DMS153 treated with DMSO at 0.1 percent for 48 hours (cell line): ENCODE data around the gene CACFD1.

Source experiments
- DNase-seq: peaks from one replicate; lab custom pipeline; 2025; ENCODE audit not compliant: unreplicated experiment; lab: John Stamatoyannopoulos, UW

CACFD1 gene

DNA sequence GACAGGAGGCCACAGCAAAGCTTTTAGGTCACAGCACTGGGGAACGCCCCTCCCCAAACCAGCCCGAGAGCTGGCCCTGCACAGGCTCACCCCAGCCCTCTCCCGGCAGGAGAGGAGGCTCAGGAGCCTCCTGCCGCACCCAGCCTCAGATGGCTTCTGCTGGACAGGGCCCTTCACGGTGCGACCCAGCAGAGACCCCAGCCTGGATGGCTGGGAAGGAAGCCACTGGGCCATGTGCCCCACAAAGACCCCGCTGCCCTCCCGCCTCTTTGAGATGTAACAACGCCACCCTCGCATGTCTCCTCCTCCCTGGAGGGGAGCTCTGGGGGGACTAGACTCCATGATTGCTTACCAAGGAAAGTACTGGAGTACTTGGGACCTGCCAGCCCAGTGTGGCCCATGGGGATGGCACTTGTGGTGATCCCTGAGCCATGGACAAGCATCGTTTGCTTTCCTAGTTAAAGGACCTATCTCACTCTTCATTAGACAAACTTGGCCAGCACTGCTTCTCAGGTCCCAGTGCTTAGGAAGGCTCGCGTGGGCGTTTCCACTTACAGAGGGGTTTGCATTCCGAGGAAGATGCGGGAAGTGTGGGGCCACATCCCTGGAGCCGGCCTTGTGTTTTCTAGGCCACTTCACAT is 56.0 kb downstream of the CACFD1 start:
- DNase-seq: no peak

DNA sequence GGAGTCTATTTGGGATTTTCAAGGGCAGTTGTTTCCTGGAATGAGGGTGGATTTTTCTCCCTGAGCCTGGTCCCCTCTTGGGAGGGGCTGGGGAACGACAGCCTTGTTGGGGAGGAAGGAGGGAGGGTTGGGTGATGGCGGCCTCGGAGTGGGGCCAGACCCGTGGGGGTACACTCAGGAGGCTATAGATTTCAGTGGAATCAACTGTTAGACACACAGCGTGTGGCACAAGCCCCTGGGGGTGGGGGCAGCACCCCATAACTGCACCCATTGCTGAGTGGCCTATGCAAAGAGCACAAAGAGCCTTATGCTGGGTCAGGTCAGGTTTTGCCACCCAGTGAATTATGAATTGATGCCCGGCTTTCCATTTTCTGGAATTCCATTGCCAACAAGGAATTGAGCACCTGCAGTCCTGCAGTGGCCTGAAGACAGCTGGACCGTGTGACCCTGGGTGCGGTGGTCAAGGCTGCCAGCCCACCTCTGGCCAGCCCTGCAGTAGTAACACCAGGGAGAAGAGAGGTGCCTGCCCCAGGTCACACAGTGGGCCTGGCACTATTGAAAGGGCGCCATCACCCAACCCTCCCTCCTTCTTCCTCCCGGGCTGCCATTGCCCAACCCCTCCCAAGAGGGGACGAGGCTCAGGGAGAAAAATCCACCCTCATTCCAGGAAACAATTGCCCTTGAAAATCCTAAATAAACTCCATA is 56.6 kb downstream of the CACFD1 start:
- no peak for DNase-seq

DNA sequence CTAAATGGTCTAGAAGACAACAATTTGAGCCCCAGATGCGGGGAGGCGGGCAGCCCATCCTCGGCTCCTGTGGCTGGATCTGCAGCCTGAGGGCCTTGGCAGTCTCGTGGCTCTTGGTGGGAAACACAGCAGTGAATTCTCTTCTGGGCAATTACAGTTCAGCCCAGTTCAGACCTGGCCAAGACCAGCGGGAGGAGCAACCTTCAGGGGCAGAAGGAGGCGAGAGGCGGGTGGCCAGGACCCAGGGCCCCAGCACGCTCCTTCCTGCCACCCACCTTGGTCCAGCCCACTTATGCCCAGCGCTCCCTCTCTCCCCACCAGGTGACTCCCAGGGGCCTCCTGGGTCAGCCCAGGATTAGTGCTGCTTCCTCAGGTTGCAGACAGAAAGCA is 57.2 kb downstream of the CACFD1 start:
- DNase-seq: no peak

DNA sequence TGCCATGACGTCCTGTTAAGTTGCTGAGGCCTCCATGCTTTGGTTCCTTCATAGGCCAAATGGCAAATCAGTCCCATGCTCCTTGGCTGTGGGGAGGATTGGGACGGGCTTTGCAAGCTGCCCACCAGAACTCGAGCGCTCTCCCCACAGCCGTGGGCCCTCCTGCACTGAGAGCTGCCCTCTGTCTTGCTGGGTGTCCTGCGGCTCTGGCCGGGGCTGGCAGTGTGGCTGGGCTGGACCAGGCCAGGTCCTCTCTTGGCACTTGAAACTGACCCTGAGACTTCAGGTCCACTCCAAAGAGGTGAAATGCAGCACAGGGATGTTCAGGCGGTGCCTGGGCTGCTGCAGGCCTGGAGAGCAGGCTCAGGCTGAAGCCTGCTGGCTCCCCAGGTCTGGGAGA is 57.9 kb downstream of the CACFD1 start:
- no peak for DNase-seq

DNA sequence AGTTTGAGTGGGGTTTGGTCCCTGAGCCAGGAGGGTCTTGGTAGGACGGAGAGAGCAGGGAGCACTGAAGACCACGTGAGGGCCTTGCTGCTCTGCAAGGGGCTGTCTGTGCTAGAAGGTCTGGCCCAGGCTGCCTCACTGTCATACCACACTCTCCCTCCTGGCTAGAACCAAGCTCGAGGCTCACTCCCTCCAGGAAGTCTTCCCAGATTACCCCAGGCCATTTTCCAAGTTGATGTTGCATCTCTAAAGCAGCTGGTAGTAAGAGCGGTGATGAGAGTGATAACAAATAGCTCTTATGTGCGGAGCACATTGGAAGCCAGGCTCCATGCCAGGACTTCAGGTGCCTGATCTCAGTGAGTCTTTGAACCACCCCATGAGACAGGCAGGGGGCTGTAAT is 58.4 kb downstream of the CACFD1 start:
- no peak for DNase-seq

DNA sequence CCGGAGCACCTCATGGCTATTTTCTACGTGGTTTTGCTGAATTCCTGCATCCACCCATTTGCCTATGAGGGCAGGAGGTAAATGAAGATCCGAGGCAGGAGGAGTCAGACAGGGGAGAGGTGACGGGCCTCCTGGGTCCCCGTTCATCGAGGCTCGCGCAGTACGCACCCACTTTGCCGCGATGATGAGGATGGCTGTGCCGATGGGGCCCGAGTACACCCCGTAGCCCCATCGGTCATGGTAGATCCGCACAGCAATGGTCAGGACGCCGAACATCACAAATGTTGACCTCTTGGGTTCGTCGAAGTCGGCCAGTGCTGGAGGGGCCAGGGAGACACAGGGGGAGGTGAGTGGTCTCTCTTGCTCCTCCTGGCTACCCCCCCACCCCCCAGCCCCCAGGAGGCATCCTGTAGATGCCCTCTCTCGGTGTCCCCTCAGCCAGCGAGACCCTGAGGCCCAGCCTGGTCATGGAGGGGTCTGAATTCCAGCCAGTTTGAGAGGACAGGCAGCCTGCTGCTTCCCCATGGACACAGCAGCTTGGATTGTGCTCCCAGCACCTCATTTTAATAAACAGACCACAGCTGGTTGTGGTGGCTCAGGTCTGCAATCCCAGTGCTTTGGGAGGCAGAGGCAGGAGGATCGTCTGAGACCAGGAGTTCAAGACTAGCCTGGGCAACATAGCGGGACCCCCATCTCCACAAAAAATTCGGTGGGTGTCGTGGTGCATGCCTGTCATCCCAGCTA is 59.1 kb downstream of the CACFD1 start:
- no peak for DNase-seq

DNA sequence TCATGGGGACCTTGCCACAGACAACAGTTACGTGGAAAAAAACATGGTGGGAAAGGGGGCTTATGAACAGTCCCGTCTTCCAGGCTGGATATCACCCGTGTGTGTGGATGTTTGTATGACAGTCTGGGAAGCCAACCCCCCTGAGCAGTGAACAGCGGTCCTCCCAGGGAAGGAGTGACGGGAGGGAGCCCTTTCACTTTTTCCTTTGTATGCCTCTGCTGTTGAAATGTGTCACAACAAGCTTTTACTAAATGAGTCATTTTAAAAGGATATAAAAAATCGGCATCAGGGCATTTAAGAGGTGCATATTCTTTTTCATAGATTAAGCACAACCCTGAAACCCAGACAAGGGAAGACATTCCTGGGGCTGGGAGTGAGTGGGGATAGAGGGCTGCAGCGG is 59.9 kb downstream of the CACFD1 start:
- DNase-seq: no peak

DNA sequence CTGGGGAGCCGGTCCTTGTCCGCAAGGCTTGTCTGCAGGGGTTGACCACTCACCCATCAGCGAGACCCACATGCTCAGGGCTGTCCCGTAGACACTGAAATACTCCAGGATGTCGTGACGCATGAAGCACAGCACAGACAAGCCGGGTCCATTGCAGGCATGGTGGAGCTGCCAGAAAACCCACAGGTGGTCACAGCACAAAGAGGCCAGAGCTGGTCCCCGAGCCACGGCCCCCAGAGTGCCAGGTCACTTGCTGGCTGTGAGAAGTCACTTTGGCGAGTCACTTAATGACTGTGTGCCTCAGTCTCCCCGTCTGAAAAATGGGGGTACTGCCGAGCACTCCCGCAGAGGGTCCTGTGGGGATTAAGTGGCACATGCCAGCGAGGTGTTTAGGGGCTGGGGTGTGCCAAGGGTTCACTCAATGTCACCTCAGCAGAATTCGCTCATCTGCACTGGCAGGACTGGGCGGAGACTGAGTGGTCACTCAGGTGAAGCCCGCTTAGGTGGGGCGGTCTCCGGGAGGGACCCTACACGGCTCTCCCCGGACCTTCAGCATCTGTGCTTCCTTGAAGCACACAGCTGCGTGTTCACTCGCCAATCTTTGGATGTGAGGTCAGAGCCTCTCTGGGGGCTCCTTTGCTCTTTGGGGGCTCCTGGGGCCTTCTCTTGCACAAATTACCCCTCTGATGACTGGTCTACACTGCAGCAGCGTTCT is 60.5 kb downstream of the CACFD1 start:
- no peak for DNase-seq
